Neural crest cell (in vitro differentiated cells): ENCODE data around the gene SIGLEC1. TPM values are rescaled to one million over a fixed set of nuclear protein-coding genes. Genes with fewer than 3 reads are reported as not detected.

Experiments used
- DNase-seq: peaks from one replicate; pipeline ENCODE4 v3.0.0; 2021; ENCODE audit warnings: low read depth, mixed read lengths, low spot score
- H3K27ac Mint-ChIP-seq: one replicate; pipeline ENCODE4 v1.8.0; 2021; ENCODE audit warnings: mild to moderate bottlenecking, mixed read lengths; ENCODE audit not compliant: unreplicated experiment
- H3K27me3 Mint-ChIP-seq: 2 replicates; pipeline ENCODE4 v1.8.0; 2021; ENCODE audit warnings: low read depth, mild to moderate bottlenecking, mixed read lengths
- H3K36me3 Mint-ChIP-seq: 2 replicates; pipeline ENCODE4 v1.8.0; 2021; ENCODE audit warnings: low read depth, mild to moderate bottlenecking, mixed read lengths
- H3K4me1 Mint-ChIP-seq: 2 replicates; pipeline ENCODE4 v1.8.0; 2021; ENCODE audit warnings: mixed read lengths
- H3K4me3 Mint-ChIP-seq: one replicate; pipeline ENCODE4 v1.8.0; 2021; ENCODE audit warnings: mild to moderate bottlenecking, mixed read lengths
- H3K9me3 Mint-ChIP-seq: 2 replicates; pipeline ENCODE4 v1.8.0; 2021; ENCODE audit warnings: mixed read lengths
- CTCF ChIP-seq: fragments of 200-600 bp; sonication (generic); conservative IDR thresholded peaks from 2 replicates; pipeline ENCODE4 v1.5.0; 2021; ENCODE audit warnings: antibody characterized with exemption, mild to moderate bottlenecking
- total RNA-seq: library from RNA; stranded (reverse); gene quantifications from 2 replicates; pipeline ENCODE4 v1.2.1, GENCODE V29; 2021

SIGLEC1 gene
- total RNA-seq, 1 donor from 2014 or later: not detected

- H3K9me3 Mint-ChIP-seq: no peaks in the 10 kb centered on the region
- DNase-seq: no peak
- no peak overlapping the region for H3K27ac Mint-ChIP-seq
- no peak for TF ChIP-seq CTCF
- peaks cover 55% of the 10 kb centered on the region for H3K27me3 Mint-ChIP-seq
- peak overlapping the region; percentile 41 for H3K4me3 Mint-ChIP-seq
- peaks cover 14% of the 10 kb centered on the region for H3K4me1 Mint-ChIP-seq
- H3K36me3 Mint-ChIP-seq: no peaks in the 10 kb centered on the region
These were observed 31.0 kb downstream of the SIGLEC1 start for GRCh38 chr20:3681352-3681930.

DNA sequence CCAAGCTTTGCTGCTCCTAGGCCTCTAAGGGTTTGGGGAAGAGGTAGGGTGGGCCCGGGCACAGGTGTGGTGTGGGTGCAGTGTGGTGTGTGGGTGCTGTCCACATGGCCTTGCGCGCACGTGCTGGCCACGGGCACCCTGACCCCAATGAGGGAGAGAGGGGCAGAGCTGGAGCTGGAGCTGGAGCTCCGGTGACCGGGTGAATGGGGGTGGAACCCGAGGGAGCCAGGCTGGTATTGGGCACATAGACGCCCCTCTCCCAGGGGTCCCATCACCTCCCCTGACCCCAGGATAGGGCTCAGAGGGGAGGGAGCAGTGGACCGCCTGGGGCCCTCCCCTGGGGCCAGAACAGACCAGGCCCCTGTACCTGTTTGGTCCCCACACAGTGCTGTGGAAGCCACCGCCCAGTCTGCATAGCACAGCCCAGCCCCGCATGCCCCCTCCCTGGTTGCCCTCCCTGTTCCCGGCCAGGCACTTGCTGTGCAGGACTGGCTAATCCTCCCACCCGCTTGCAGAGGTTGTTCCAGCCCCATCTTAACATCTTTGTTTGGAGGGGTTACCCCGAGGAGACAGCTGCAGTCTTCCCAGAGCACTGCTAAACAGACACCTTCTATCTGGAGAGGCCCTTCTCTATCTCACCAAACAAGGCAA lies 31.6 kb downstream of the SIGLEC1 start:
- TF ChIP-seq CTCF: no peak
- Mint-ChIP-seq H3K4me3 (peak overlapping the region; percentile 41), H3K36me3 (no peaks in the 10 kb centered on the region), H3K27ac (no peak overlapping the region), H3K9me3 (no peaks in the 10 kb centered on the region), H3K27me3 (peaks cover 60% of the 10 kb centered on the region), H3K4me1 (peaks cover 14% of the 10 kb centered on the region)
- DNase-seq: no peak

- Mint-ChIP-seq H3K4me1 (peaks cover 14% of the 10 kb centered on the region), H3K36me3 (no peaks in the 10 kb centered on the region), H3K4me3 (no peak overlapping the region), H3K27ac (no peak overlapping the region), H3K9me3 (no peaks in the 10 kb centered on the region), H3K27me3 (peaks cover 63% of the 10 kb centered on the region)
- DNase-seq: no peak
- TF ChIP-seq CTCF: no peak
These were observed 32.4 kb downstream of the SIGLEC1 start for GRCh38 chr20:3679749-3680700.

- H3K36me3 Mint-ChIP-seq: no peaks in the 10 kb centered on the region
- peaks cover 64% of the 10 kb centered on the region for H3K27me3 Mint-ChIP-seq
- no peak for TF ChIP-seq CTCF
- H3K9me3 Mint-ChIP-seq: no peaks in the 10 kb centered on the region
- H3K4me3 Mint-ChIP-seq: no peak overlapping the region
- no peak overlapping the region for H3K27ac Mint-ChIP-seq
- H3K4me1 Mint-ChIP-seq: peaks cover 9% of the 10 kb centered on the region
- DNase-seq: no peak
These were observed 33.3 kb downstream of the SIGLEC1 start for GRCh38 chr20:3678856-3679720.

- no peak for DNase-seq
- Mint-ChIP-seq H3K4me3 (no peak overlapping the region), H3K36me3 (no peaks in the 10 kb centered on the region), H3K4me1 (peaks cover 9% of the 10 kb centered on the region), H3K9me3 (no peaks in the 10 kb centered on the region), H3K27me3 (peaks cover 61% of the 10 kb centered on the region), H3K27ac (no peak overlapping the region)
- TF ChIP-seq CTCF: no peak
These were observed 34.2 kb downstream of the SIGLEC1 start for GRCh38 chr20:3678198-3678597.
